Ascending aorta (tissue), 2 donors: ENCODE data around the gene MS4A2. TPM values are rescaled to one million over a fixed set of nuclear protein-coding genes. Genes with fewer than 3 reads are reported as not detected.
"Not testable (repeated sequence)": the region's sequence is repeated elsewhere in the genome, so short reads cannot be mapped to it uniquely, and the experiment has no call there.

ENCODE experiments used
- DNase-seq, 2 donors: peaks; one replicate each; pipeline ENCODE4 v3.0.0-alpha.2; 2019; ENCODE audit warnings: low spot score in 2 of 2
- H3K27ac ChIP-seq, 2 donors: fragments of 200-600 bp; sonication (generic); one replicate each; pipeline ENCODE4 v1.5.1; 2016 to 2017; ENCODE audit warnings: mild to moderate bottlenecking in 1 of 2
- H3K27me3 ChIP-seq: fragments of 200-600 bp; sonication (generic); one replicate; pipeline ENCODE4 v1.5.1; 2017
- H3K36me3 ChIP-seq, 2 donors: fragments of 200-600 bp; sonication (generic); one replicate each; pipeline ENCODE4 v1.5.1; 2016
- H3K4me1 ChIP-seq, 2 donors: fragments of 200-600 bp; sonication (generic); one replicate each; pipeline ENCODE4 v1.5.1; 2016 to 2017; ENCODE audit warnings: mild to moderate bottlenecking in 1 of 2
- H3K4me3 ChIP-seq, 2 donors: fragments of 200-600 bp; sonication (generic); one replicate each; pipeline ENCODE4 v1.5.1; 2016 to 2017; ENCODE audit warnings: mild to moderate bottlenecking in 1 of 2
- H3K9me3 ChIP-seq, 2 donors: fragments of 200-600 bp; sonication (generic); one replicate each; pipeline ENCODE4 v1.5.1; 2016
- intact Hi-C: fragments of 100-400 bp; cut with DNase I; formaldehyde crosslinking; loops from one replicate; pipeline ENCODE4 v1.15.1; 2023
- total RNA-seq: library from RNA; depleted of rRNA; stranded (reverse); fragments of >200 nt; gene quantifications from one replicate; pipeline ENCODE4 v1.1.0, GENCODE V29; 2016
- TF ChIP-seq, protein P1 (sequence below), 3 experiments: fragments of 200-600 bp in 2 of 3; fragments of 450-650 bp in 1 of 3; sonication (generic) in 2 of 3; IDR thresholded peaks; one replicate each; pipeline ENCODE4 v1.5.1; 2016 to 2019; ENCODE audit warnings: antibody characterized with exemption in 3 of 3, mild to moderate bottlenecking in 1 of 3, moderate library complexity in 1 of 3

The MS4A2 gene
- total RNA-seq, 1 donor from 2014 or later, result not detected

DNA sequence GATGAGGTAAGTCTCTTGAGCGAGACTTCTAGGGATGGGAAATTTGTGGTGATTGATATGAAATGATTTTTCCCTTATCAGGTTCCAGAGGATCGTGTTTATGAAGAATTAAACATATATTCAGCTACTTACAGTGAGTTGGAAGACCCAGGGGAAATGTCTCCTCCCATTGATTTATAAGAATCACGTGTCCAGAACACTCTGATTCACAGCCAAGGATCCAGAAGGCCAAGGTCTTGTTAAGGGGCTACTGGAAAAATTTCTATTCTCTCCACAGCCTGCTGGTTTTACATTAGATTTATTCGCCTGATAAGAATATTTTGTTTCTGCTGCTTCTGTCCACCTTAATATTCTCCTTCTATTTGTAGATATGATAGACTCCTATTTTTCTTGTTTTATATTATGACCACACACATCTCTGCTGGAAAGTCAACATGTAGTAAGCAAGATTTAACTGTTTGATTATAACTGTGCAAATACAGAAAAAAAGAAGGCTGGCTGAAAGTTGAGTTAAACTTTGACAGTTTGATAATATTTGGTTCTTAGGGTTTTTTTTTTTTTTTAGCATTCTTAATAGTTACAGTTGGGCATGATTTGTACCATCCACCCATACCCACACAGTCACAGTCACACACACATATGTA lies 7.1 kb downstream of the MS4A2 start:
- no peak for DNase-seq
- Histone ChIP-seq H3K4me1 (no peaks in the 10 kb centered on the region), H3K27ac (no peak overlapping the region), H3K9me3 (no peaks in the 10 kb centered on the region), H3K36me3 (no peaks in the 10 kb centered on the region), H3K27me3 (no peaks in the 10 kb centered on the region), H3K4me3 (no peak overlapping the region)
- intact Hi-C loops, result no loop called here
- TF ChIP-seq, protein P1, sequence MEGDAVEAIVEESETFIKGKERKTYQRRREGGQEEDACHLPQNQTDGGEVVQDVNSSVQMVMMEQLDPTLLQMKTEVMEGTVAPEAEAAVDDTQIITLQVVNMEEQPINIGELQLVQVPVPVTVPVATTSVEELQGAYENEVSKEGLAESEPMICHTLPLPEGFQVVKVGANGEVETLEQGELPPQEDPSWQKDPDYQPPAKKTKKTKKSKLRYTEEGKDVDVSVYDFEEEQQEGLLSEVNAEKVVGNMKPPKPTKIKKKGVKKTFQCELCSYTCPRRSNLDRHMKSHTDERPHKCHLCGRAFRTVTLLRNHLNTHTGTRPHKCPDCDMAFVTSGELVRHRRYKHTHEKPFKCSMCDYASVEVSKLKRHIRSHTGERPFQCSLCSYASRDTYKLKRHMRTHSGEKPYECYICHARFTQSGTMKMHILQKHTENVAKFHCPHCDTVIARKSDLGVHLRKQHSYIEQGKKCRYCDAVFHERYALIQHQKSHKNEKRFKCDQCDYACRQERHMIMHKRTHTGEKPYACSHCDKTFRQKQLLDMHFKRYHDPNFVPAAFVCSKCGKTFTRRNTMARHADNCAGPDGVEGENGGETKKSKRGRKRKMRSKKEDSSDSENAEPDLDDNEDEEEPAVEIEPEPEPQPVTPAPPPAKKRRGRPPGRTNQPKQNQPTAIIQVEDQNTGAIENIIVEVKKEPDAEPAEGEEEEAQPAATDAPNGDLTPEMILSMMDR (IDR thresholded peaks at IDR 0.05), result no peak

GRCh38 chr11:60097189-60097588 lies 8.7 kb downstream of the MS4A2 start:
- intact Hi-C loops, result no loop called here
- no peaks in the 10 kb centered on the region for H3K27me3 ChIP-seq
- no peak for DNase-seq
- no peaks in the 10 kb centered on the region for H3K4me1 ChIP-seq
- no peak overlapping the region for H3K4me3 ChIP-seq
- TF ChIP-seq, protein P1 (IDR thresholded peaks at IDR 0.05), result no peak
- no peaks in the 10 kb centered on the region for H3K36me3 ChIP-seq
- no peak overlapping the region for H3K27ac ChIP-seq
- no peaks in the 10 kb centered on the region for H3K9me3 ChIP-seq

DNA sequence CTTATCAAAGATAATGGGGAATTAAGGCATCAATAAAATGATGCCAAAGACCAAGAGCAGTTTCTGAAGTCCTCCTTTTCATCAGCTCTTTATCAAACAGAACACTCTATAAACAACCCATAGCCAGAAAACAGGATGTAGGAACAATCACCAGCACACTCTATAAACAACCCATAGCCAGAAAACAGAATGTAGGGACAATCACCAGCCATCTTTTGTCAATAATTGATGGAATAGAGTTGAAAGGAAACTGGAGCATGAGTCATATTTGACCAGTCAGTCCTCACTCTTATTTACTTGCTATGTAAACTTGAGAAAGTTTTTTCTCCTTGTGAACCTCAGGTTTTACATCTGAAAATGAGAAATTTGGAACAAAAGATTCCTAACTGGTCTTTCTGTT lies 10.0 kb downstream of the MS4A2 start:
- no peak overlapping the region for H3K4me3 ChIP-seq
- DNase-seq, result no peak
- no peaks in the 10 kb centered on the region for H3K4me1 ChIP-seq
- intact Hi-C loops, result no loop called here
- no peaks in the 10 kb centered on the region for H3K36me3 ChIP-seq
- H3K27me3 ChIP-seq, result no peaks in the 10 kb centered on the region
- no peak overlapping the region for H3K27ac ChIP-seq
- TF ChIP-seq, protein P1 (IDR thresholded peaks at IDR 0.05), result no peak
- H3K9me3 ChIP-seq, result no peaks in the 10 kb centered on the region

DNA sequence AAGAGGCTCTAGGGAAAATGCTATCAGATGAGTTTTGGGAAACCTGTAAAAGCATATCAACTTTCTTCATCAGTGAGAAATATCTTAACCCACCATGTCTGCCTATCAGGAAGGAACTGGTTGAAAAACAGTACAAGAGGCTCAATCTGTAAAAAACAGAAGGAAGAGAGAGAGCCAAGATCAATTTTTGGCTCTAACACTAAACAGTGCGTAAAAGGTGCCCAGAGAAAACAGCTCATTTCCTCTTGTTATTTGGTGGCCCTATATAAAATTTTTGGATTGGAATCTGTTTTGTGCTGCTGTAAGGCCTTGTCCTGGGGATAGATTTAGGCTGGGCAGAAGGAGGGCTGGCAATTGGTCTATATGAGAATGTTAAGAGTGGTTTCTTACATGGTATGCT lies 12.1 kb downstream of the MS4A2 start:
- intact Hi-C loops, result no loop called here
- no peak for DNase-seq
- Histone ChIP-seq H3K9me3 (no peaks in the 10 kb centered on the region), H3K36me3 (no peaks in the 10 kb centered on the region), H3K4me1 (no peaks in the 10 kb centered on the region), H3K27me3 (no peaks in the 10 kb centered on the region), H3K27ac (no peak overlapping the region), H3K4me3 (no peak overlapping the region)
- TF ChIP-seq, protein P1 (IDR thresholded peaks at IDR 0.05), result no peak

DNA sequence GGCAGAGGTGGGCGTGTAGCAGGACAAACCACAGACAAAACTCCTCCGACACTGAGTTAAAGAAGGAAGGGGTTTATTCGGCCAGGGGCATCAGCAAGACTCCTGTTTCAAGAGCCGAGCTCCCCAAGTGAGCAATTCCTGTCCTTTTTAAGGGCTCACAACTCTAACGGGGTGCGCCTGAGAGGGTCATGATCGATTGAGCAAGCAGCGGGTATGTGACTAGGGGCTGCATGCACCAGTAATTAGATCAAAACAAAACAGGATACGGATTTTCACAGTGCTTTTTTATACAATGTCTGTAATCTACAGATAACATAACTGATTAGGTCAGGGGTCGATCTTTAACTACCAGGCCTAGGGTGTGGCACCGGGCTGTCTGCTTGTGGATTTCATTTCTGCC lies 12.9 kb downstream of the MS4A2 start:
- H3K9me3 ChIP-seq, H3K27me3 ChIP-seq, H3K27ac ChIP-seq, H3K4me1 ChIP-seq, intact Hi-C loops, H3K36me3 ChIP-seq, DNase-seq, H3K4me3 ChIP-seq: not testable (repeated sequence)

DNA sequence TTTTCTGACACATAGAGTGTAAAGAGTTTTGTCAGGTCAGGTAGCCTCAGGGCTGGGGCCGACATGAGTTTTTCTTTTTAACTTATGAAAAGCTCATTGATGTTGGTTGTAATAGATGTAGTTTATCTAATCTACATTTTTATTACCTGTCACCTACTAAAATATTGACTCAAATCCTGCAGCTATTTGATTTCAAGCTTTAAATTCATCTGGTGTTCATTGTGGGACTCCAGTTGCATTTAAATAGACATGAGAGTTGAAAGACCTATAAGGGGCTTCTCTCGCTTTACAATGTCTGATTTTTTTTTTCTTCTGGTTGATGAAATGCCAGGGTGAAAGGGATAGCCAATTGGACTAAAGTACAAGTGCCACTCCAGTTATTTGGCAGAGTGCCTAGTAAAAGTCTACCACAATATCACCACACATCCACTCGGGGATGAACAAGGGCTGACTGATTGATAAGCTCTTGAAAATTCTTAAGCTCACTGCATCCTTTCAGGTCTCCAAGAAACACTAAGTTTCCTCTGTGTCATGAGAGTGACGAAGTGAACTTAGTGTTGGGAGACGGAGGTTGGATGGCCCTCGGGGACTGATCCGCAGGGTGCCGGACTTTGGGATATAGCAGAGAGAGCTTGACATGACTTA lies 16.1 kb downstream of the MS4A2 start:
- H3K27ac ChIP-seq, H3K4me3 ChIP-seq, H3K36me3 ChIP-seq, H3K27me3 ChIP-seq, DNase-seq, H3K9me3 ChIP-seq, H3K4me1 ChIP-seq, intact Hi-C loops: not testable (repeated sequence)

GRCh38 chr11:60108631-60109030 lies 20.2 kb downstream of the MS4A2 start:
- H3K9me3 ChIP-seq, H3K27me3 ChIP-seq, DNase-seq, H3K4me3 ChIP-seq, H3K4me1 ChIP-seq, H3K27ac ChIP-seq, H3K36me3 ChIP-seq, intact Hi-C loops: not testable (repeated sequence)
